CD4-positive, CD25-positive, alpha-beta regulatory T cell (primary cell): ENCODE results near the gene RAB3C. TPM values are rescaled to one million over a fixed set of nuclear protein-coding genes. Genes with fewer than 3 reads are reported as not detected.

Experiments used
- ATAC-seq, 2 donors: fragments of 150-1000 bp; cut with Tn5 transposase; one replicate each; pipeline ENCODE4 v1.10.0; 2021; ENCODE audit warnings: low read depth in 2 of 2, moderate number of reproducible peaks in 2 of 2, moderate library complexity in 1 of 2
- DNase-seq, 3 donors: peaks; one replicate each; pipeline versions ENCODE4 v3.0.0 to v3.0.0-alpha.2; 2012 to 2022; ENCODE audit warnings: mixed read lengths in 1 of 3
- H3K27ac ChIP-seq: one replicate; pipeline ENCODE4 v1.7.0; 2013; ENCODE audit warnings: mild to moderate bottlenecking, low read length; ENCODE audit not compliant: insufficient read depth, poor library complexity, severe bottlenecking
- H3K27me3 ChIP-seq: one replicate; pipeline ENCODE4 v1.7.0; 2013; ENCODE audit warnings: low read length; ENCODE audit not compliant: control insufficient read depth, insufficient read depth
- H3K36me3 ChIP-seq: one replicate; pipeline ENCODE4 v1.7.0; 2013; ENCODE audit warnings: mild to moderate bottlenecking, low read length, moderate library complexity; ENCODE audit not compliant: control insufficient read depth, insufficient read depth
- H3K4me1 ChIP-seq: 2 replicates; pipeline ENCODE4 v1.7.0; 2013; ENCODE audit warnings: mild to moderate bottlenecking, low read length; ENCODE audit not compliant: insufficient read depth, control insufficient read depth, poor library complexity, severe bottlenecking
- H3K4me3 ChIP-seq: one replicate; pipeline ENCODE4 v1.7.0; 2013; ENCODE audit warnings: low read depth, mild to moderate bottlenecking, low read length, moderate library complexity
- H3K9me3 ChIP-seq, 2 experiments: 1 replicate in 1 of 2; 2 replicates in 1 of 2; pipeline ENCODE4 v1.7.0; 2013; ENCODE audit warnings: low read length in 2 of 2, mild to moderate bottlenecking in 1 of 2, moderate library complexity in 1 of 2; ENCODE audit not compliant: control insufficient read depth in 2 of 2
- H3K27ac Mint-ChIP-seq, 3 donors: one replicate each; pipeline ENCODE4 v1.8.0; 2020 to 2022; ENCODE audit warnings: mild to moderate bottlenecking in 3 of 3, mixed read lengths in 3 of 3, moderate library complexity in 2 of 3
- H3K27me3 Mint-ChIP-seq: one replicate; pipeline ENCODE4 v1.8.0; 2022; ENCODE audit warnings: mild to moderate bottlenecking, mixed read lengths
- H3K36me3 Mint-ChIP-seq: one replicate; pipeline ENCODE4 v1.8.0; 2020; ENCODE audit warnings: mixed read lengths
- H3K4me1 Mint-ChIP-seq, 4 donors: one replicate each; pipeline ENCODE4 v1.8.0; 2020 to 2022; ENCODE audit warnings: mixed read lengths in 4 of 4, mild to moderate bottlenecking in 1 of 4
- H3K4me3 Mint-ChIP-seq, 4 donors: one replicate each; pipeline ENCODE4 v1.8.0; 2020 to 2022; ENCODE audit warnings: mild to moderate bottlenecking in 4 of 4, mixed read lengths in 4 of 4, moderate library complexity in 3 of 4
- H3K9me3 Mint-ChIP-seq, 7 donors: one replicate each; pipeline ENCODE4 v1.8.0; 2020 to 2022; ENCODE audit warnings: mixed read lengths in 7 of 7, mild to moderate bottlenecking in 3 of 7, moderate library complexity in 2 of 7
- polyA plus RNA-seq, 4 donors: library from polyadenylated mRNA; unstranded; fragments of 300-500 nt; fragmentation: Illumina TruSeq; gene quantifications; one replicate each; pipeline ENCODE4 v1.2.3, GENCODE V29; 2021
- total RNA-seq: library from RNA; stranded (reverse); gene quantifications from one replicate; pipeline ENCODE4 v1.2.3, GENCODE V29; 2022

RAB3C gene
- total and polyA plus RNA-seq, 5 donors from 2014 or later = not detected

DNA sequence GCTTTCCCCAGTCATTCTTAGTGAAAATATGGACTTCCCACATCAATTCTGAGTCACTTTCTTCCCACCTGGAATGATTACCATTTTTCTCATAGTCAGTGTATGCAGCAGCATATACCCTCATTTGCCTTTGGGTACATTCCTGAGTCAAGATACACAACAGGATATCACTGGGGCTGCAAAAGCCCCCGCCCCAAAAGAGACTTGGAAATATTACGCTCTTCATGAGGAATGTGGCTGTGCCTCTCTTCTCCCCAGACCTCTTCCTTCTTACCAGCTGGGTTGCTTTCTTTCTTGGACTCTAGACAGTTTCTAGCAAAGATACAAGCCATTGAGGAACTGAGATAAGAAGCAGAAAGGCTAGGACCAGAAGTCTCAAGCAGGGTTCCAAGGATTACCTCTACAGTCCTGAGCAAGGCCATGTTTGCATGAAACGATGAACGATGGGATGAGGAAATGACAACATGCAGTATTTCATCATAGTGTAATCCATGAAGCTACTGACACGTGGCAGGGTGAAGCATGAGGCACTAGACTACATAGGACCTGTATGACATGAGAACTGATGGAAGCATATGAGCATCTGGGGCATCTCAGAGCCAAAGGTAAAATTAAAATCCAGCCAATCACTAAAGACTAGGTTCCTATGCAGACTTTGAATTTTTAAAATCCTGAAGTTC lies 218.1 kb downstream of the RAB3C start:
- DNase-seq = no peak
- H3K4me3 Mint-ChIP-seq = no peak overlapping the region
- Histone ChIP-seq H3K36me3 (no peaks in the 10 kb centered on the region), H3K4me3 (no peak overlapping the region), H3K27ac (no peak overlapping the region), H3K9me3 (no peaks in the 10 kb centered on the region), H3K27me3 (no peaks in the 10 kb centered on the region), H3K4me1 (no peaks in the 10 kb centered on the region)
- no peak overlapping the region for H3K27ac Mint-ChIP-seq
- peaks cover 0 to 3% (median 0%) of the 10 kb centered on the region in 7 donors for H3K9me3 Mint-ChIP-seq
- no peaks in the 10 kb centered on the region for H3K4me1 Mint-ChIP-seq
- peaks cover 5% of the 10 kb centered on the region for H3K27me3 Mint-ChIP-seq
- ATAC-seq = no peak
- H3K36me3 Mint-ChIP-seq = no peaks in the 10 kb centered on the region

DNA sequence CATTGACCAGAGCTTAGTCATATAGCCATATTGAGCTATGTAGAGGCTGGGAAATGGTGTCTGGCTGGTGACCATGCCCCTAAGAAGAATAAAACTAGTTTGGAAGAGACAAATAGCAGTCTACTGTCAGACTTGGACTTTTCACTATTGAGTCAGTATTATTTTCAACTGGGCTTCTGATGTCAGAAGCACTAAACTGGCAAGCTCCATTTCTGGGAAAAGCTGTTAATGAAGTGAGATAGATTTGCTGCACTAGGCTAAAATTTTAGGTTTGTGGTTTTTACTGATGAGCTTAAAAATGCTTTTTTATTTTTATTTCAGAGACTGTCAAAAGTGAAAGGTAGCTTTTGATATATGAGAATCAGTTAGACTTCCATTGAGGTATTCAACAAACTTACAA lies 220.2 kb downstream of the RAB3C start:
- peaks cover 0 to 3% (median 0%) of the 10 kb centered on the region in 7 donors for H3K9me3 Mint-ChIP-seq
- H3K36me3 ChIP-seq = no peaks in the 10 kb centered on the region
- H3K36me3 Mint-ChIP-seq = no peaks in the 10 kb centered on the region
- DNase-seq (no peak), ATAC-seq (no peak)
- H3K4me1 ChIP-seq = no peaks in the 10 kb centered on the region
- H3K27ac Mint-ChIP-seq = no peak overlapping the region
- H3K9me3 ChIP-seq = no peaks in the 10 kb centered on the region
- peaks cover 5% of the 10 kb centered on the region for H3K27me3 Mint-ChIP-seq
- H3K4me3 Mint-ChIP-seq = no peak overlapping the region
- no peak overlapping the region for H3K4me3 ChIP-seq
- no peaks in the 10 kb centered on the region for H3K27me3 ChIP-seq
- no peak overlapping the region for H3K27ac ChIP-seq
- no peaks in the 10 kb centered on the region for H3K4me1 Mint-ChIP-seq

- no peaks in the 10 kb centered on the region for H3K27me3 ChIP-seq
- ATAC-seq (no peak), DNase-seq (no peak)
- Mint-ChIP-seq H3K36me3 (no peaks in the 10 kb centered on the region), H3K27ac (no peak overlapping the region), H3K27me3 (no peaks in the 10 kb centered on the region), H3K4me1 (no peaks in the 10 kb centered on the region), H3K9me3 (peaks cover 0 to 3% (median 0%) of the 10 kb centered on the region in 7 donors), H3K4me3 (no peak overlapping the region)
- no peak overlapping the region for H3K4me3 ChIP-seq
- H3K27ac ChIP-seq = no peak overlapping the region
- H3K9me3 ChIP-seq = no peaks in the 10 kb centered on the region
- no peaks in the 10 kb centered on the region for H3K4me1 ChIP-seq
- H3K36me3 ChIP-seq = no peaks in the 10 kb centered on the region
Observed at GRCh38 chr5:58804291-58804690, 221.4 kb downstream of the RAB3C start.

DNA sequence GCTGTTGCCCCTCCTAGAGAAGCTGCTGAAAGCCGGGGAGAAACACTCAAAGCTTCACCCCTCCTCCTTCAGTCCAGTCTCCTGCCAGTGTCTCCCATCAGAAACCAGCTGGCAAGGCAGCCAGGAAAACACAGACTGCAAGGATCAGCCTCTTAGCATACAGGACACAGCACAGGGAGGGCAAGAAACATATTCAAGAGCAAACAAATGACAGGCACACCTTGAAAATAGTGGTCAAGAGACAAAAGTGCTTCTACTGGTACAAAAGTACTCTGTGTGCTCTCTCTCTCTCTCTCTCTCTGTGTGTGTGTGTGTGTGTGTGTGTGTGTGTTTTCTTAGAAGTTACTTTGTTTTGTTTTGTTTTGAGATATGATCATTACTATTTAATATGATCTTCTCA lies 227.2 kb downstream of the RAB3C start:
- Histone ChIP-seq H3K9me3 (no peaks in the 10 kb centered on the region), H3K27me3 (no peaks in the 10 kb centered on the region), H3K27ac (no peak overlapping the region), H3K4me3 (no peak overlapping the region), H3K4me1 (no peaks in the 10 kb centered on the region), H3K36me3 (no peaks in the 10 kb centered on the region)
- DNase-seq = no peak
- Mint-ChIP-seq H3K27ac (no peak overlapping the region), H3K9me3 (peaks cover 0 to 3% (median 0%) of the 10 kb centered on the region in 7 donors), H3K36me3 (no peaks in the 10 kb centered on the region), H3K27me3 (peaks cover 4% of the 10 kb centered on the region), H3K4me1 (no peaks in the 10 kb centered on the region), H3K4me3 (no peak overlapping the region)
- ATAC-seq = no peak

DNA sequence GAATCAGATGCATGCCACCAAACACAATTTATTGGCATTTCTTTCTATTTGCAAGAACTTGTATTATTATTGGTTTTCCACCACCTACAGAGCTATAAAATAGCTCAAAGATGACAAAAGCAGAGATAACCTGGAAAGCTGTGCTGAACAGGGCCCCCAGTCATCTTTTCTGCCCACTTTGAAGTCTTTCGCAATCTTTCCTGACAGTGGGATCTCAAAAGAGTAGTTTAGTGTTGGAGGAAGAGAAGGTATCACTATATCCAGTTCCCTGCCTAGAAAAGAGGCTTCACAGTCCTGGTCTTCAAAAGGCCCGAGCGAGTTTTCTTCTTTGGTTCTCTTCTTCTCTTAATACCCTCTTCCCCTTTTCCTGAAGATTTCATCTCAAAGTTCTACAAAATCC lies 231.0 kb downstream of the RAB3C start:
- Histone ChIP-seq H3K4me1 (no peaks in the 10 kb centered on the region), H3K9me3 (no peaks in the 10 kb centered on the region), H3K27ac (no peak overlapping the region), H3K4me3 (no peak overlapping the region), H3K36me3 (no peaks in the 10 kb centered on the region), H3K27me3 (no peaks in the 10 kb centered on the region)
- ATAC-seq (no peak), DNase-seq (no peak)
- Mint-ChIP-seq H3K4me3 (no peak overlapping the region), H3K27me3 (peaks cover 4% of the 10 kb centered on the region), H3K9me3 (no peaks in the 10 kb centered on the region), H3K27ac (no peak overlapping the region), H3K4me1 (no peaks in the 10 kb centered on the region), H3K36me3 (no peaks in the 10 kb centered on the region)

GRCh38 chr5:58816181-58816731 lies 233.4 kb downstream of the RAB3C start:
- H3K36me3 Mint-ChIP-seq = no peaks in the 10 kb centered on the region

GRCh38 chr5:58818465-58818864 lies 235.6 kb downstream of the RAB3C start:
- Histone ChIP-seq H3K27ac (no peak overlapping the region), H3K4me3 (no peak overlapping the region), H3K27me3 (no peaks in the 10 kb centered on the region), H3K9me3 (no peaks in the 10 kb centered on the region), H3K4me1 (no peaks in the 10 kb centered on the region), H3K36me3 (no peaks in the 10 kb centered on the region)
- Mint-ChIP-seq H3K27me3 (peaks cover 8% of the 10 kb centered on the region), H3K9me3 (peaks cover 0 to 3% (median 0%) of the 10 kb centered on the region in 7 donors), H3K4me3 (no peak overlapping the region), H3K4me1 (no peaks in the 10 kb centered on the region), H3K27ac (no peak overlapping the region), H3K36me3 (no peaks in the 10 kb centered on the region)
- ATAC-seq (no peak), DNase-seq (no peak)

More at GRCh38 chr5:58816181-58816731, 233.4 kb downstream of the RAB3C start:
- Mint-ChIP-seq H3K4me3 (no peak overlapping the region), H3K27me3 (peaks cover 4% of the 10 kb centered on the region), H3K4me1 (no peaks in the 10 kb centered on the region), H3K27ac (no peak overlapping the region), H3K9me3 (no peaks in the 10 kb centered on the region)
- no peaks in the 10 kb centered on the region for H3K27me3 ChIP-seq
- H3K4me1 ChIP-seq = no peaks in the 10 kb centered on the region
- ATAC-seq = no peak
- no peaks in the 10 kb centered on the region for H3K36me3 ChIP-seq
- no peak for DNase-seq
- H3K4me3 ChIP-seq = no peak overlapping the region
- no peak overlapping the region for H3K27ac ChIP-seq
- no peaks in the 10 kb centered on the region for H3K9me3 ChIP-seq

DNA sequence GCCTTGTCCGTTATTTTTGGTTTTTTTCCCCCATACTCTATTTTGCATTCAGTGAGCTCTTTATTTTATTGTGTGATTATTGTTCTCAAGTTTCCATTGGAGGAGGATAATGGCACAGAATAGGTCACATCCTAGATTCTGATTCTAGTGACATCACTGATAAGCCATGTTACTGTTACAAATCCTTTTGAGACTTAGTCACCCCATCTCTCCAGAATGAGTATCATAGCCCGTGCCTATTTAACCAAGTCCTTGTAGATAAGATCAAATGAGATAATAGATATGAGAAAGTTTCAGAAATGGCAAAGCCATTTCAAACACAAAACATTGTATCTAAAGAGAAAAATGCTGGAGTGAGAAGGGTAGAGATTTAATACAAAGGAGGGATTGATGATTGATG lies 242.6 kb downstream of the RAB3C start:
- DNase-seq = no peak
- H3K9me3 Mint-ChIP-seq = peaks cover 0 to 7% (median 0%) of the 10 kb centered on the region in 7 donors

More for the DNA sequence above, 242.6 kb downstream of the RAB3C start:
- Histone ChIP-seq H3K36me3 (no peaks in the 10 kb centered on the region), H3K27ac (no peak overlapping the region), H3K27me3 (no peaks in the 10 kb centered on the region), H3K9me3 (no peaks in the 10 kb centered on the region), H3K4me1 (no peaks in the 10 kb centered on the region), H3K4me3 (no peak overlapping the region)
- Mint-ChIP-seq H3K4me3 (no peak overlapping the region), H3K27ac (no peak overlapping the region), H3K4me1 (no peaks in the 10 kb centered on the region), H3K36me3 (no peaks in the 10 kb centered on the region), H3K27me3 (peaks cover 8% of the 10 kb centered on the region)
- ATAC-seq = no peak
